Endothelial cell of umbilical vein (primary cell): ENCODE data around the gene NOB1.

Experiments used
- EZH2 ChIP-seq: IDR thresholded peaks from 2 replicates; pipeline ENCODE4 v1.6.1; 2012; ENCODE audit warnings: borderline replicate concordance, low read depth, mild to moderate bottlenecking, moderate library complexity, low read length, inconsistent platforms; ENCODE audit not compliant: severe bottlenecking
- FOS ChIP-seq: IDR thresholded peaks from 2 replicates; pipeline ENCODE4 v1.6.1; 2011; ENCODE audit warnings: mild to moderate bottlenecking, low read length, moderate library complexity, borderline replicate concordance; ENCODE audit not compliant: insufficient read depth
- JUN ChIP-seq: IDR thresholded peaks from 2 replicates; pipeline ENCODE4 v1.6.1; 2011; ENCODE audit warnings: borderline replicate concordance, low read depth; ENCODE audit not compliant: insufficient read length, insufficient read depth
- POLR2A ChIP-seq: IDR thresholded peaks from 2 replicates; pipeline ENCODE4 v1.6.1; 2012; ENCODE audit warnings: low read depth, mild to moderate bottlenecking, control low read depth, low read length
- POLR2AphosphoS5 ChIP-seq: IDR thresholded peaks from 2 replicates; pipeline ENCODE4 v1.6.1; 2012; ENCODE audit warnings: low read depth, mild to moderate bottlenecking, control low read depth, low read length, moderate library complexity; ENCODE audit not compliant: insufficient read depth
- TF ChIP-seq, protein P1 (sequence below), 2 donors: IDR thresholded peaks; 1 replicate in 1 of 2; 2 replicates in 1 of 2; pipeline ENCODE4 v1.5.1; 2011; ENCODE audit warnings: low read length in 2 of 2, mild to moderate bottlenecking in 2 of 2, moderate library complexity in 2 of 2, control low read depth in 1 of 2, inconsistent platforms in 1 of 2, low read depth in 1 of 2; ENCODE audit not compliant: insufficient read depth in 1 of 2; ENCODE audit errors: extremely low read depth in 1 of 2

DNA sequence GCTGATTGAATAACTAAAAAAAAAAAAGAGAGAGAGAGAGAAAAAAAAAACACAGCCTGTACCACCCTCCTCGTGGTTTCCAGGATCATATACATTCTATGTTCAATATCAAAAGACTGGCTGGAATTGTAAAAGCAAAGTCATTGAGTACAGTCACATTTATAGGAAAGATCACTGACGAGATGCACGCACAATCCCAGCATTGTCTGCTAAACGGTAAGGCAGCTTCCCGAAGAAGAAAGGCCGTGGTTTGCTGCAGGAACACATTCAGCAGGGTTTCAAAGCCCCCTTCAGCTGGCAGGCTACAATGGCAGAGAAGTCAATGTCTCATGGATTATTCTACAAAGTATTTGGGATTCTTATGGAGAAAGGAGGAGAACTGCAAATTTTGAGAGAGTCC lies 37.7 kb downstream of the NOB1 start:
- TF ChIP-seq, protein P1, sequence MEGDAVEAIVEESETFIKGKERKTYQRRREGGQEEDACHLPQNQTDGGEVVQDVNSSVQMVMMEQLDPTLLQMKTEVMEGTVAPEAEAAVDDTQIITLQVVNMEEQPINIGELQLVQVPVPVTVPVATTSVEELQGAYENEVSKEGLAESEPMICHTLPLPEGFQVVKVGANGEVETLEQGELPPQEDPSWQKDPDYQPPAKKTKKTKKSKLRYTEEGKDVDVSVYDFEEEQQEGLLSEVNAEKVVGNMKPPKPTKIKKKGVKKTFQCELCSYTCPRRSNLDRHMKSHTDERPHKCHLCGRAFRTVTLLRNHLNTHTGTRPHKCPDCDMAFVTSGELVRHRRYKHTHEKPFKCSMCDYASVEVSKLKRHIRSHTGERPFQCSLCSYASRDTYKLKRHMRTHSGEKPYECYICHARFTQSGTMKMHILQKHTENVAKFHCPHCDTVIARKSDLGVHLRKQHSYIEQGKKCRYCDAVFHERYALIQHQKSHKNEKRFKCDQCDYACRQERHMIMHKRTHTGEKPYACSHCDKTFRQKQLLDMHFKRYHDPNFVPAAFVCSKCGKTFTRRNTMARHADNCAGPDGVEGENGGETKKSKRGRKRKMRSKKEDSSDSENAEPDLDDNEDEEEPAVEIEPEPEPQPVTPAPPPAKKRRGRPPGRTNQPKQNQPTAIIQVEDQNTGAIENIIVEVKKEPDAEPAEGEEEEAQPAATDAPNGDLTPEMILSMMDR (IDR thresholded peaks at IDR 0.05; ENCODE audit: extremely low read depth in 1 of 2, insufficient read depth in 1 of 2, low read depth in 1 of 2, low read length in 2 of 2) = no peak
- TF ChIP-seq EZH2 (no peak), JUN (no peak), POLR2AphosphoS5 (no peak), POLR2A (no peak), FOS (no peak)
